ENCODE data around the gene SYK.
"Not testable (repeated sequence)": the region's sequence is repeated elsewhere in the genome, so short reads cannot be mapped to it uniquely, and the experiment has no call there.

DNA sequence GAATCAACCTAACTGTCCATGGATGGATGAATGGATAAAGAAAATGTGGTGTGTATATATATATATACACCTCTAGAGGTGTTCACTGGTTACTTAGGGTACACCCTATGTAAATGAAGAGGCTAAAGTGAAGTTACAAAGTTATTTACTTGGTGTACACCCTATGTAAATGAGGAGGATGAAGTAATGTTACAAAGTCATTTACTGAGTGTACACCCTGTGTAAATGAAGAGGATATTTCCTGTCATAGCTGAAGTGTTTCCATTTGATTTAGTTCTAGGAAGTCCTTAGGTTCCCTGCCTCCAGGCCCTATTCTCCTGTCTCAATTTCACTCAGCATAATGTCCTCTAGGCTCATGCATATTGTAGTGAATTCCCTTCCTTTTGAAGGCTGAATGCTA, 85.2 kb downstream of the SYK start:
- TF ChIP-seq, protein P1, sequence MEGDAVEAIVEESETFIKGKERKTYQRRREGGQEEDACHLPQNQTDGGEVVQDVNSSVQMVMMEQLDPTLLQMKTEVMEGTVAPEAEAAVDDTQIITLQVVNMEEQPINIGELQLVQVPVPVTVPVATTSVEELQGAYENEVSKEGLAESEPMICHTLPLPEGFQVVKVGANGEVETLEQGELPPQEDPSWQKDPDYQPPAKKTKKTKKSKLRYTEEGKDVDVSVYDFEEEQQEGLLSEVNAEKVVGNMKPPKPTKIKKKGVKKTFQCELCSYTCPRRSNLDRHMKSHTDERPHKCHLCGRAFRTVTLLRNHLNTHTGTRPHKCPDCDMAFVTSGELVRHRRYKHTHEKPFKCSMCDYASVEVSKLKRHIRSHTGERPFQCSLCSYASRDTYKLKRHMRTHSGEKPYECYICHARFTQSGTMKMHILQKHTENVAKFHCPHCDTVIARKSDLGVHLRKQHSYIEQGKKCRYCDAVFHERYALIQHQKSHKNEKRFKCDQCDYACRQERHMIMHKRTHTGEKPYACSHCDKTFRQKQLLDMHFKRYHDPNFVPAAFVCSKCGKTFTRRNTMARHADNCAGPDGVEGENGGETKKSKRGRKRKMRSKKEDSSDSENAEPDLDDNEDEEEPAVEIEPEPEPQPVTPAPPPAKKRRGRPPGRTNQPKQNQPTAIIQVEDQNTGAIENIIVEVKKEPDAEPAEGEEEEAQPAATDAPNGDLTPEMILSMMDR (IDR thresholded peaks at IDR 0.05 in 4 of 5, conservative IDR thresholded peaks at IDR 0.05 in 1 of 5), result not testable (repeated sequence)
- TF ChIP-seq POLR2A (IDR thresholded peaks at IDR 0.05), result not testable (repeated sequence)
